ENCODE measurements around the gene TTC21A.

The TTC21A gene

DNA sequence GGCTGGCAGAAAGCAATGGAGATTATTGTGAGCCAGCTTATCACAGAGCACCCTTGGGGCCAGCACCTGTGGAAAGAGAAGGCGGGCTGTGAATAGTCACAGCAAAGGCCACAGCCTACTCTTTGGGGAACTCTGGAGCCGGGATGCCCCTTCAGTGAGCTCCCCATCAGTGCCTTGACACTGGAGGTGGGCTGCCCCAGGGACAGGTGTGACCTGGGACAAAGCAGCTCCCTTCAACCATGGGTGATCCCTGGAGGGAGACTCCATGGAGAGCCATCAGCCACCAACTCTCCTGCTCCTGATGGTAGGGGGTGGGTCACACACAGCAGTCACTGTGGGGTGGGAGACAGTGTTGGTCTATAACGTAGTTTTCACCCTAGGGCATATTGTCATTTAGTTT lies 5.8 kb downstream of the TTC21A start:
- DNase-seq (ENCODE audit: low read depth in 1 of 2, low spot score in 1 of 2): no peak

DNA sequence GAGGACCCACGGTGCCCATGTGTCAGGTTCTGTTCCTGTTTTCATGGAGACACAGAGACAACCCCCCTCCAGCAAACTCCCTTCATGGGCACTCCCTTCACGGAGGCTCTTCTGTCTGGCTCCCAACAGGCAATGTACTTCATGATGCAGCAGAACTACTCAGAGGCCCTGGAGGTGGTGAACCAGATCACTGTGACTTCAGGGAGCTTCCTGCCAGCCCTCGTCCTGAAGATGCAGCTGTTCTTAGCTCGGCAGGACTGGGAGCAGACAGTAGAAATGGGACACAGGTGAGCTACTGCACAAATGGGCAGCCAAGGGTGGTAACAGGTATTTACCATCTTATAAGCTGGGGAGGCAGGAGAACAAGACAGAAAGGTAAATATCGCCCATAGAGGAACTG lies 7.0 kb downstream of the TTC21A start:
- DNase-seq (ENCODE audit: low read depth in 1 of 2, low spot score in 1 of 2): no peak

DNA sequence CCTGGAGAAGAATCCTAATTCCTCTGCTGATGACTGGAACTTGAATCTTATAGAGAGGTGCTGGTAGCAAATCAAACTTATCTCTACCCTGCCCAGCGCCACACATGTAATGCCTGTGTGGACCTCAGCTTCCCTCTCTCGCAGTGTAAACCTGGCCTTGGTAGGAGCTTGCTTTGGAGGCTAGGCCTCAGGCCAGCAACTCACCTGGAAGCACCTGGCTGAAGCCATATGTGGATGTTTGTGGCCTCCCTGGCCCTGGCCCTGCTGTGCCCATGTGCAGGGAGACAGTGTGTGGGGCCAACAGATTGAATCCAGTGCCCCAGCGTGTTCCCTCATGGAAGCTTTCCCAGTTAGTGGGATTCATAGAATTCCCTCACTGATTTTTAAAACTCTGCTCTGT lies 8.4 kb downstream of the TTC21A start:
- DNase-seq (ENCODE audit: low read depth in 1 of 2, low spot score in 1 of 2): no peak

DNA sequence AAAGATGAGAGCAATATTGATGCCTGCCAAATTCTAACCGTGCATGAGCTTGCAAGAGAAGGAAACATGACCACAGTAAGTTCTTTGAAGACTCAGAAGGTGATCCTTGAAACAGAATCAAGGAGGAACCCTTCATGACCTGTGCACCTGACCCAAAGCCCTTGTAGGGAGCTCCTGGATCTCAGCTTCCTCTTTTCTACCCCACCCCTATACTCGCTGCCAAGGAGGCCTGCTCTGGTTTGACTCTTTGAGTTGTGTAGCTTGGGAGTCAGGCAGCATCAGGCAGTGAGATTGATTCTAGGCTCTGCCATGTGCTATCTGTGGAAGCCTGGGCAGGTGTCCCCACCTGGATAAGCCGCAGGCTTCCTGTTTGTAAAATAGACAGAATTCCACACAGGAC lies 10.6 kb downstream of the TTC21A start:
- DNase-seq (ENCODE audit: low read depth in 1 of 2, low spot score in 1 of 2): no peak

DNA sequence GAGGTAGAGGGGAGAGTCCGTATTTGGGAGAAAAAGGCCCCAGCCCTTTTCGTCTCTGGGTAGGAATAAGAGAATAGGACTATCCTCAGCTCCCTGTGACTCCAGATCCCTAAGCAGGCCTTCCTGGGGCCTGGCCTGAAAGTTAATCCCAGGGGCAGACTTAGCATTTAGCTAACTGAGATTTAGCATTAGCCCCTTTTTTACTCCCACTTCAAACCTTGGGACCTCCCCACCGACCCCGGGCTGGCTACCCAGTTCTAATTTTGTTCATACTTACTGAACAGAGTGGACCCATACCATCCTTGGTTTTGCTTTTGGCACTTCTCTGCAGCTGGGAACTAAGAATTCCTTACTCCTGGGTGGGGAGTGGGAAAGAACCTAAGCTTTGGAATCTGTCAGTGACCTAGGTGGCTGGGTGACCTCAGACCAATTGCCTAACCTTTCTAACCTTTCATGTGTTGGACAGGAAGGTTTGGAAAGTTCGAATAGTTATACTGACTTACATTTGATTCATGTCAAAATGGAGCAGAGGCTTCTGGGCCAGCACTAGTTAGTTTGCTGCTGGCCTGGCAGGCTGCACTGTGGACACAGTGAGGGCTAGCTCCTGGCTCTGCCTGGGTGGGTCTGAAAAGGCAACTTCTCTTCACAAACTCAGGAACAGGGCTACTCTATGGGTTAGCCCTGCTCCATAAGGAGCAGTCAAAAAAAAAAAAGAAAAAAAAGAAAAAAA lies 11.6 kb downstream of the TTC21A start:
- DNase-seq (ENCODE audit: low read depth in 1 of 2, low spot score in 1 of 2): no peak

DNA sequence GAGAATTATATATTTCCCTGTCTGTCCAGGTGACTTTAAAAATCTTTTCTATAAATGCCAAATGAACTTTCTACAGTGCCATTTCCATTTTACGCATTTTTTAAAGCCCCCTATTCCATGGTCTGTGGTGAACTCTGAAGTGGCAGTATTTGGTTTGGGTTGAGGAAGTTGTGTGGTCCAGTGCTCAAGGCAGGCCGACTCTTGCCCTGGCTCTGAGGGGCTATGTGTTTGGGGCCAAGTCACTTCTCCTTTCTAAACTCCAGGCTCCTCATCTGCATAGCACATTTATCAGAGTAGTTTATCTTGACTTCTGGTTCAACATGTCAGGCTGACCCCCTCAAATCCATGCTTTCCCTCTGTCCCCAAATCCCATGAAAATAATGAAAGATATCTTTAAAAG lies 14.1 kb downstream of the TTC21A start:
- DNase-seq (ENCODE audit: low read depth in 1 of 2, low spot score in 1 of 2): no peak

DNA sequence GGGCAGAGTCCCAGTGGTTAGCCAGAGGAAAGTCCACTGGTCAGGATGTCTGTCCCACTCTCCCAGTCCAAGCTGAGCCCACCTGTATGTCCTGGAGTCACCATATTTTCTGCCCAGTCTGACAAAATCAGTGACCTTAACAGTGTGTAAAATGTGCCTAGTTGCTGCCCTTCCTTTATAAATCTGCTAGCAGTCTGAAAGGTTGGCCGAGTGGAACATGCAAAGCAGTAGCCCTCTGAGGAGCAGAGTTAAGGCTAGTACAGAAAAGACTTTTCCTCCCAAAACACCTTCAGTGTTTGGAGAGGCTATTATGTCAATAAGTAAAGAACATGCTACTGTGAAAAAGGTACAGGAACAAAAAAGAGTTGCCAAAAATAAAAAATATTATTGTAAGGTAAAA lies 15.3 kb downstream of the TTC21A start:
- DNase-seq (ENCODE audit: low read depth in 1 of 2, low spot score in 1 of 2): no peak

DNA sequence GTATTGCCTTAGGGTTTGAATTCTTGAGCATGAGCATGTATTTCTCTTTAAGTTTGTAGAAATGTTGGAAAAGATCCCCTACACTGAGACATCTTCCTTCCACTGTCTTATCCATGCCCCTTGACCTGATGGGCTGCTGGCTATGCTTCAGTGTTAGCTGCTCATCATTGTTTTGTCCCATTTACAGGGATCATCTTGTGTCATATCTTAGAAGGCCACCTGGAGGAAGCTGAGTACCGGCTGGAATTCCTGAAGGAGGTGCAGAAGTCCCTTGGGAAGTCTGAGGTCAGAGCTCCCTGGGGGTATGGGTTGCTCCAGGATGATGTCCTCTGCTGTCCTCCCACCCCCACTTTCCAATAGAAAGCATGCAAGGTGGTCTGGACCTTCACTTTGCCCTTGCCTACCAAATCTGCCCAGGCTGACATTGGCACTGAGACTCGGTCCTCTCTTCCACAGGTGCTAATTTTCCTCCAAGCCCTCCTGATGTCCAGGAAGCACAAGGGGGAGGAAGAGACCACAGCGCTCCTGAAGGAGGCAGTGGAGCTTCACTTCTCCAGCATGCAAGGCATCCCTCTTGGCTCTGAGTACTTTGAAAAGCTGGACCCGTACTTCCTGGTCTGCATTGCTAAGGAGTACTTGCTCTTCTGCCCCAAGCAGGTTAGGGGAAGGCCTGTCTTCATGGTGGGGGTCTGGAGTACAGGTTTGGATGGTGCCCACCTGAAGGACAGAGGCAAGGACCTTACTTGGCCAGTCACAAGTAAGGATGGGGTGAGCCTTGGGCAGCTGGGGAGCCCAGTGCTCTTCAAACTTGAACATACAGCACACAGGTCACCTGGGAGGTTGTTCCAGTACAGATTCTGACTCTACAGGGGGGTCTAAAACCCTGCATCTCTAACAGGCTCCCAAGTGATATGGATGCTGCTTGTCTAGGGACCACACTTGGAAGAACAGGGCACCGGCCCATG lies 17.7 kb downstream of the TTC21A start:
- no peak for DNase-seq (ENCODE audit: low read depth in 1 of 2, low spot score in 1 of 2)

DNA sequence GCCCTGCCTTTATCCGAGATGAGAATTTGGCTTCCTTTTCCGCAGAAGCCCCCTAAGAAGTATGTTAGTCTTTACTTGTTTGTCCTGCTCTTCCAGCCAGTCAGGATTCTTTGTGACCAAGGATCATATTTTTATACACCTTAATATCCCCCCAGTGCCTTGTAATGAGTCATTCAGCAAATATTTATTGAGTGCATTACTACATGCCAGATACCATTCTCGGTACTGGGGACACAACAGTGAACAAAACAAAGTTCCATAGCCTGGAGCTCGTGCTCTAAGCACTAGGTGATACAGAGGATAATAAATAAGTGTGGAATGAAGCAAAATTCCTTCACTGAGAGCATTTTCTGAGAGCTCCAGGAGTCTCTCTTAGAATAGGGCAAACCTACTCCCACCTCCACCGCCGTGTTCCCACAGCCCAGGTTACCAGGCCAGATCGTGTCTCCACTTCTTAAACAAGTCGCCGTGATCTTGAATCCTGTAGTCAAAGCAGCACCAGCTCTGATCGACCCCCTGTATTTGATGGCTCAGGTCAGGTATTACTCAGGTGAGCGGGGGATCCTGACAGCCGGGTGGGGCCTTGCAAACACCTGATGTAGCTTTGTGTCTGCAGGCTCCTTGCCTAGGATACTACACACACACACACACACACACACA lies 18.5 kb downstream of the TTC21A start:
- DNase-seq (ENCODE audit: low read depth in 1 of 2, low spot score in 1 of 2): no peak

DNA sequence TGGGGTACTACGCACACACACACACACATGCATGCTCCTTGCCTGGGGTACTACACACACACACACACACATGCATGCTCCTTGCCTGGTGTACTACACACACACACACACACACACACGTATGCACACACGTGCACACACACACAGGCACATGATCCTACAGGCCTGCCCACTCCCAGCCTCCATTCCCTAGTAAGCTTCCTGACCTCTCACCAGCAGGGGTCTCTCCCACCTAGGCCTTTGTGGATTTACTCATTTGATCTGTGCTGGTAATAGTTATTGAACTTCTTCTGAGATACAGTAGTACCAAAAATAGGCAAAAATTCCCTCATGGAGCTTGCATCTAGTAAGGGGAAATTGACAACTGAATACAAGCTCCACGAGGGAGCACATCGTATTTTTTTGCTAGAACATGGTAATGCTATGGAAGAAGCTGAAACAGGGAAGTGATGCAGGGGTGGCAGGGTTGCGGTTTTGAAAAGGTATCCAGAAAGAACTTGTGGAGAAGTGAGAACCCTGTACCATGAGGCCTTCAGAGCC lies 19.1 kb downstream of the TTC21A start:
- no peak for DNase-seq (ENCODE audit: low read depth in 1 of 2, low spot score in 1 of 2)

DNA sequence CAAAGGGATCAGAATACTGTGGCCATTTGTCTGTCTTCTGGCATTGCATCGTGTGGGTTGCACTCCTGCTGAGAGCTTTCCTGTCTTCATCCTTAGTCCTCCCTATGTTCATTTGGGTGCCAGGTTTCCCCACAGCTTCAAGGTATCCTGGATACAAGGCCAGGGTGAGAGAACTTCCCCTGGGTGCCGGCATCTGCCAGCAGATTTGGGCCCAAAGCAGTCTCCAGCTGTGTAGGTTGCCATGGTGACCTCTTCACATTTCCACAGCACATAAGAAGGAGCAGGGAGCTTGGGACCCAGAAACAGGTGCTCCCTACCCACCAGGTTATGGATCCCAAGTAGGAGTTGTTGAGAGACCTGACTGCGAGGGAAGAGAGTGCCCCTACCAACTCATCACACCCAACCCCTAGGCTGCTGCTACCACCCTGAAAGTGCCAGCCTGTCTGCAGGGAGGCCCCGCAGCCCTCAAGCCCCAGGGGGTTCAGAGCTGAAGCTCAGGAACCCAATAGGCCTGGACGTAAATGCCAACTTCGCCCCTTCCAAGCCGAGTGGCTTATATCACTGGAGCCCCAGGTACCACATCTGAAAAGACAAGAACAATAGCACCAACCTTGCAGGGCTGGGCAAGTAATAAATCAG lies 19.9 kb downstream of the TTC21A start:
- no peak for DNase-seq (ENCODE audit: low read depth in 1 of 2, low spot score in 1 of 2)

DNA sequence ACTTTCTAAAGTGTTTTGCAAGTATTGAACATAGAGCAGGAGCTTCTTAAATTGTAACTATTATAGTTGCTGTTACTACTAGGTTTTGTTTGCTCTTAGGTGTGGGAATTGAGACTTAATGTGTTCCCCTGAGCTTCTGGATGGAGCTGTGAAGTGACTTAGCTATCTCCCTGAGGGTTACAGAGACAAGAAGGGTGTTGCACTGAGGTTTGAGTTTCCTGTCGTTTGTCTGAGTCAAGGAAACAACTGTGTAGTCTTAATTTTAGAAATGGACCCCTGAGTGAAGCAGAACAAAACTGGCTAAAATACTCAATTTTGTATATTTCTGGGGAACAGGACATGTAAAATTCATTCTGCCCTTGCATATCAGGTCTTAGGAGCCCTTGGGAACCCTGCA lies 20.4 kb downstream of the TTC21A start:
- DNase-seq (ENCODE audit: low read depth in 1 of 2, low spot score in 1 of 2): no peak

DNA sequence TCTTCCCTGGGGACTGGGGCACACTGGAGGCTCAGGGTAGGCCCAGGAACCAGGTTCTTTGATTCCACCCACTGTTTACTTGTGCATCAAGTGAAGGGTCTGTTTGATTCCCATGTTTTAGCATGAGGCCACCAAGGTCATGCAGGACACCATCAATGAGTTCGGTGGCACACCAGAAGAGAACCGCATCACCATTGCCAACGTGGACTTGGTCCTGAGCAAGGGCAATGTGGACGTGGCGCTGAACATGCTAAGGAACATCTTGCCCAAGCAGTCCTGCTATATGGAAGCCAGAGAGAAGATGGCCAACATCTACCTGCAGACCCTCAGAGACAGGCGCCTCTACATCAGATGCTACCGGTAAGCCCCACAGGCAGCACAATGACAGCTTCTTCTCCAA lies 21.5 kb downstream of the TTC21A start:
- no peak for DNase-seq (ENCODE audit: low read depth in 1 of 2, low spot score in 1 of 2)

DNA sequence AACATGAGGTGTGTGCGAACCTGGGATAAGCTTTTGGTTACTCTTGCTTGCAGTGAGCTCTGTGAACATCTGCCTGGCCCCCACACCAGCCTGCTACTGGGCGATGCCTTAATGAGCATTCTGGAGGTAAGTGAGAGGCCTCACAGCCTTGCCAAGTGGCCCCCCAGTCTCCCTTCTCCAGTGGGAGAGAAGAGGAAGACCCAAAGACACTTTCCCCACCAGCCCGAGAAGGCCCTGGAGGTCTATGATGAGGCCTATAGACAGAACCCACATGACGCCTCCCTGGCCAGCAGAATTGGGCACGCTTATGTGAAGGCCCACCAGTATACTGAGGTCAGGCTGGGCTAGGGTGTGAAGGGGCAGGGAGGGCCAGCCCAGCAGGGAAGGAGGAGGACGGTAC lies 22.5 kb downstream of the TTC21A start:
- no peak for DNase-seq (ENCODE audit: low read depth in 1 of 2, low spot score in 1 of 2)

DNA sequence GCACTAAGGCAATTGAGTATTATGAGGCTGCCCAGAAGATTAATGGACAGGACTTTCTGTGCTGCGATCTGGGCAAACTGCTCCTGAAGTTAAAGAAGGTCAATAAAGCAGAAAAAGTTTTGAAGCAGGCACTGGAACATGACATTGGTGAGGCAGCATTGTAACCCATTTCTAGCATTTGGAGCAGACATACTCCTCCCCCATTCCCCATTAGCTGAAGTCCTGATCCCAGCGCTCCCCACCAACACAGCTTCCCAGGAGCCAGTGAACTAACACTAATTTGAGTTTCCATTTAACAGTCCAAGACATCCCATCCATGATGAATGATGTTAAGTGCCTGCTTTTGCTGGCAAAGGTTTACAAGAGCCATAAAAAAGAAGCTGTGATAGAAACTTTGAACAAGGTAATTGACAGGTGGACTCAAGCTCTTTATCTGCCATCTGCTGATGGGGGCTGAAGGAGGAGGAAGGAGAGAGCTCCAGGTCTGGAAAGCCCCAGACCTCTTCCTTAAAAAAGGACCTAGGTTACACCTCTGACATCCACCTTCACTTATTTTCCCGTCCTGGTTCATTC lies 23.3 kb downstream of the TTC21A start:
- no peak for DNase-seq (ENCODE audit: low read depth in 1 of 2, low spot score in 1 of 2)

DNA sequence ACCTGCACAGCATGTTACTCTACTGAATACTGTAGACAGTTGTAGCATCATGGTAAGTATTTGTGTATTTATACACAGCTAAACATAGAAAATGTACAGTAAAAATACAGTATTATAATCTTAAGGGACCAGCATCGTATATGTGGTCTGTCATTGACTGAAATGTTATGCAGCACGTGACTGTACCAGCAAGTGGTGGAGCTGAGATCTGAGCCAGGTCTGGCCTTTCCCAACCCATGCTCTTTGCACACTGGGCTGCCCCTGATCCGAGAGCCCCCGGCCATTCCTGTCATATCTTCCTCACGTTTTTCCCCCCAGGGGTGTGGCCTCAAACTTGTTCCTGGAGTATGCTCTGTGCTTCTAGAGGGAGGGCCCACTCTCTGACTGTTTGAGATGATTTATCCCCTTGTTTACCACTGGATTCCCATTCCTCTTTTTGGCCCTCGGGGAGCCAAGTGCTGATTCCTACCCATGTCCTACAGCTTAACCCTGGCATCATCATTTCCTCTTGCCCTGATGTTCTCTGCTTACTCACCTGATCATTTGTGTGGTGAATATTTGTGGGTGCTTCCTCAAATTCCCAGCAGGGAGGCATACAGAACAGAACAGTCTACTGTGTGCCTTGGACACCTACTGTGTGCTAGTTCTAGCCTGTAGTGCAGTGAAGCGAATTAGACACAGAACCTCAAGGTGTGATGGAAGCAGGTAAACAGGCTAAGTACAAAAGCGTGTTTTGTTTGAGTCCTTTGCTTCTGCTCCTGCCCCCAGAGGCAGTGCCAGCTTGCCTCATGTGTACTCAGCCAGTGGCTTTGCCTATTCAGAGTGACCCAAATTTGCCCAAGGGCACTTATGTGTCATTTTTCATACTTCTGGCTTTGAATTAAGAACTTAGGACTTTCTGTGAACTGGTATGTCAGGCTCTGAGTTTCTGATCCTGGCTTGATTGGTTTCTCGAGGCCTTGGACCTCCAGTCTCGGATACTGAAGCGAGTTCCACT lies 24.9 kb downstream of the TTC21A start:
- no peak for DNase-seq (ENCODE audit: low read depth in 1 of 2, low spot score in 1 of 2)

DNA sequence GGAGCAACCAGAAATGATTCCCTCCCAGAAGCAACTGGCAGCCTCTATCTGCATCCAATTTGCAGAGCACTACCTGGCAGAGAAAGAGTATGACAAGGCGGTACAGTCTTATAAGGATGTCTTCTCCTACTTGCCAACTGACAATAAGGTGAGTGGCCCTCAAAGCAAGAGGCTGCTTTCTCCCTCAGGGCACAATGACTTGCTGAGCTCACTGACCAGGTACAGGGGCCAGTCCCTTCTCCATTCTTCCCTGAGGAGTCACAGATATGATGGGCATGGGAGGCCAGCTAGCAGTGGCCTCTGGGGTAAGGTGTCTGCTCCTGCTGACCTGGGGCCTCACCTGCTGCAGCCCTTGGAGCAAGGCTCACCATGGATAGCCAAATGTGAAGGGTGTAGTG lies 25.6 kb downstream of the TTC21A start:
- DNase-seq (ENCODE audit: low read depth in 1 of 2, low spot score in 1 of 2): no peak

DNA sequence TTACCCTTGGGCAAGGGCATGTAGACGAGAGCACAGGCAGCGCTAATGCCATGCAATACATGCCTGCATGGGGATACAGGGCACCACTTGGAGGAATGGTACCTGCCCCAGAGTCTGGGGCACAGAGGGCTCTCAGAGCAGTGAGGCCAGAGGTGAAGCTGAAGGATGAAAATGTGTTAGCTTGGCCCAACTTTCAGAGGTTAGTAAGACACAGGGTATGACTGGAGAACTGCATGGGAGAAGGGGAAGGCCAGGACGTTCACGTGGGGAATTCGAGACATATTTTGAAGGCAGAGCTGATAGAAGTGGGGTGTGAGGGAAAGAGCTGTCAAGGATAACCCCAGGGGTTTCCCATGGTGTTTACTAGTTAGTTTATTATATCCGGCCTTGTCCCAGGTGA lies 26.3 kb downstream of the TTC21A start:
- DNase-seq (ENCODE audit: low read depth in 1 of 2, low spot score in 1 of 2): no peak

DNA sequence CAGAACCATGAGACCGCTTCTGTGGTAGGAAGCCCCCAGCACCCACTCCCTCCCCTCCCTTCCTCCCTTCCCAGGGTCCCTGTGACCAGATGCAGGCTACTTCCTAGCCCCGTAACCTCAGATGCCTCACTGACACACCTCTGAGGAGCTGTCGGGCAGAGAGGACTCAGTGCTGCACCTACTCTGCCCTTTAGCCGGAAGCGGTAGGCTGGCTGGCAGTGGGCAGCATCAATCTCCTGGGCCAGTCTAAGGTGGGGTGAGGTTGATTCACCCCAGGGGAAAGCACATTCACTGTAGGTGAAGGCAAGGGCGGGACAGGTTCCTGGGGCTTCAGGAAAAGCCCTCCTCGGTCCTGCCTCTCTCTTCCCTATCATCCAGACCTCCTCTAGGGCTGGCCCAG lies 26.8 kb downstream of the TTC21A start:
- no peak for DNase-seq (ENCODE audit: low read depth in 1 of 2, low spot score in 1 of 2)

All from activated CD4-positive, alpha-beta T cell treated with anti-CD3 and anti-CD28 coated beads, Interleukin-2, amount 50 U/mL, for 24 hours (primary cell).